GM19452 (cell line): ENCODE measurements around the gene SCAP.

ENCODE experiments used
- ATAC-seq: cut with Tn5 transposase; IDR thresholded peaks from one replicate; pipeline ENCODE4 v1.9.1; 2021; ENCODE audit not compliant: unreplicated experiment

SCAP gene

GRCh38 chr3:47414666-47415587 lies 60.8 kb downstream of the SCAP start:
- no peak for ATAC-seq

GRCh38 chr3:47414161-47414564 lies 61.6 kb downstream of the SCAP start:
- ATAC-seq = no peak

- ATAC-seq = no peak
Observed at GRCh38 chr3:47413751-47414150, 62.0 kb downstream of the SCAP start.

GRCh38 chr3:47412842-47413520 lies 62.8 kb downstream of the SCAP start:
- no peak for ATAC-seq

GRCh38 chr3:47412453-47412756 lies 63.3 kb downstream of the SCAP start:
- ATAC-seq = no peak

- ATAC-seq = no peak
Observed at GRCh38 chr3:47411696-47412452, 63.9 kb downstream of the SCAP start.

- ATAC-seq = no peak
Observed at GRCh38 chr3:47410801-47411646, 64.7 kb downstream of the SCAP start.

GRCh38 chr3:47410417-47410720 lies 65.4 kb downstream of the SCAP start:
- ATAC-seq = no peak

- no peak for ATAC-seq
Observed at GRCh38 chr3:47409688-47410416, 65.9 kb downstream of the SCAP start.

- no peak for ATAC-seq
Observed at GRCh38 chr3:47409284-47409683, 66.5 kb downstream of the SCAP start.

- ATAC-seq = no peak
Observed at GRCh38 chr3:47408839-47409229, 66.9 kb downstream of the SCAP start.

- no peak for ATAC-seq
Observed at GRCh38 chr3:47407896-47408838, 67.6 kb downstream of the SCAP start.

- no peak for ATAC-seq
Observed at GRCh38 chr3:47407237-47407636, 68.5 kb downstream of the SCAP start.

GRCh38 chr3:47406762-47407149 lies 69.0 kb downstream of the SCAP start:
- ATAC-seq = no peak

GRCh38 chr3:47405820-47406761 lies 69.7 kb downstream of the SCAP start:
- ATAC-seq = no peak

GRCh38 chr3:47404955-47405790 lies 70.6 kb downstream of the SCAP start:
- ATAC-seq = no peak

- no peak for ATAC-seq
Observed at GRCh38 chr3:47404431-47404876, 71.3 kb downstream of the SCAP start.
